OCI-LY7 (cell line): Measurements from ENCODE around the gene GRIP1. TPM values are rescaled to one million over a fixed set of nuclear protein-coding genes. Genes with fewer than 3 reads are reported as not detected.
A peak's percentile ranks its signal among the peaks of the same experiment; 100 is the strongest.

ENCODE experiments used
- BruUV-seq: library from RNA; stranded (reverse); fragments of 400-500 nt; replicated peaks from 2 replicates; lab custom pipeline; 2021; lab: Mats Ljungman, UMichigan
- CTCF ChIA-PET: fragments of 300-600 bp; sonication (Branson Sonifier 250); formaldehyde crosslinking; loops from one replicate; lab custom pipeline; 2022; ENCODE audit warnings: antibody characterized with exemption; ENCODE audit not compliant: unreplicated experiment; lab: Charles Lee
- POLR2A ChIA-PET: fragments of 300-600 bp; sonication (Branson Sonifier 250); formaldehyde crosslinking; loops from one replicate; lab custom pipeline; 2022; ENCODE audit warnings: antibody characterized with exemption; lab: Charles Lee
- DNase-seq: peaks from one replicate; pipeline ENCODE4 v3.0.0-alpha.2; 2015; ENCODE audit warnings: low spot score
- H2AFZ ChIP-seq: fragments of 200-600 bp; sonication (generic), shearing (Covaris generic); 2 replicates; pipeline ENCODE4 v1.6.1; 2014; ENCODE audit warnings: mild to moderate bottlenecking, antibody characterized with exemption, low read length, moderate library complexity
- H3K27ac ChIP-seq: fragments of 200-600 bp; sonication (generic); 2 replicates; pipeline ENCODE4 v1.5.1; 2014; ENCODE audit warnings: mixed run types, low read depth, mild to moderate bottlenecking, moderate library complexity, low read length, inconsistent platforms; ENCODE audit not compliant: poor library complexity, severe bottlenecking
- H3K36me3 ChIP-seq: fragments of 200-600 bp; sonication (generic); 2 replicates; pipeline ENCODE4 v1.6.1; 2014; ENCODE audit warnings: mild to moderate bottlenecking, antibody characterized with exemption, low read length, moderate library complexity, mixed read lengths; ENCODE audit not compliant: insufficient read depth
- H3K4me1 ChIP-seq: fragments of 200-600 bp; sonication (generic); 2 replicates; pipeline ENCODE4 v1.5.1; 2014; ENCODE audit warnings: mild to moderate bottlenecking, low read length; ENCODE audit not compliant: insufficient read depth, poor library complexity, severe bottlenecking
- H3K4me2 ChIP-seq: fragments of 200-600 bp; sonication (generic); 2 replicates; pipeline ENCODE4 v1.6.1; 2014; ENCODE audit warnings: mild to moderate bottlenecking, low read length
- H3K4me3 ChIP-seq: fragments of 200-600 bp; sonication (generic); 2 replicates; pipeline ENCODE4 v1.5.1; 2014; ENCODE audit warnings: mild to moderate bottlenecking, low read depth, low read length; ENCODE audit not compliant: poor library complexity, severe bottlenecking
- H3K79me2 ChIP-seq: fragments of 200-600 bp; sonication (generic); 2 replicates; pipeline ENCODE4 v1.6.1; 2016; ENCODE audit warnings: low read depth, mild to moderate bottlenecking, low read length, moderate library complexity, mixed read lengths; ENCODE audit not compliant: insufficient read depth
- H3K9me2 ChIP-seq: fragments of 200-600 bp; sonication (generic); 2 replicates; pipeline ENCODE4 v1.6.1; 2016; ENCODE audit warnings: mild to moderate bottlenecking, low read length, mixed read lengths; ENCODE audit not compliant: insufficient read depth
- H3K9me3 ChIP-seq: fragments of 200-600 bp; sonication (generic); 2 replicates; pipeline ENCODE4 v1.6.1; 2014; ENCODE audit warnings: mild to moderate bottlenecking, mixed run types, low read length, mixed read lengths
- H4K20me1 ChIP-seq: fragments of 200-600 bp; sonication (generic); 2 replicates; pipeline ENCODE4 v1.6.1; 2014; ENCODE audit warnings: mild to moderate bottlenecking, antibody characterized with exemption, low read length, moderate library complexity, mixed read lengths; ENCODE audit not compliant: insufficient read depth
- EZH2phosphoT487 ChIP-seq: fragments of 200-600 bp; sonication (generic); IDR thresholded peaks from 2 replicates; pipeline ENCODE4 v1.6.1; 2018; ENCODE audit warnings: low read depth, borderline replicate concordance, mild to moderate bottlenecking, mixed run types, antibody characterized with exemption, low read length, moderate library complexity, mixed read lengths
- intact Hi-C: fragments of 100-400 bp; cut with micrococcal nuclease; formaldehyde crosslinking; loops from one replicate; pipeline ENCODE4 v1.10.0; 2022; ENCODE audit not compliant: unreplicated experiment
- total RNA-seq, 2 experiments: library from RNA; depleted of rRNA in 1 of 2; stranded (reverse); fragments of >200 nt in 1 of 2; shearing (Covaris generic) in 1 of 2; gene quantifications; 2 replicates each; pipeline ENCODE4 v1.2.3, GENCODE V29; 2014 to 2022
- TF ChIP-seq, protein P1 (sequence below): fragments of 200-600 bp; sonication (generic); conservative IDR thresholded peaks from 2 replicates; pipeline ENCODE4 v1.5.1; 2014; ENCODE audit warnings: mild to moderate bottlenecking, antibody characterized with exemption, low read length, moderate library complexity, mixed read lengths

The GRIP1 gene
- total RNA-seq, 2 experiments from 2014 or later = 4.1 to 7.6 TPM

- TF ChIP-seq, protein P1, sequence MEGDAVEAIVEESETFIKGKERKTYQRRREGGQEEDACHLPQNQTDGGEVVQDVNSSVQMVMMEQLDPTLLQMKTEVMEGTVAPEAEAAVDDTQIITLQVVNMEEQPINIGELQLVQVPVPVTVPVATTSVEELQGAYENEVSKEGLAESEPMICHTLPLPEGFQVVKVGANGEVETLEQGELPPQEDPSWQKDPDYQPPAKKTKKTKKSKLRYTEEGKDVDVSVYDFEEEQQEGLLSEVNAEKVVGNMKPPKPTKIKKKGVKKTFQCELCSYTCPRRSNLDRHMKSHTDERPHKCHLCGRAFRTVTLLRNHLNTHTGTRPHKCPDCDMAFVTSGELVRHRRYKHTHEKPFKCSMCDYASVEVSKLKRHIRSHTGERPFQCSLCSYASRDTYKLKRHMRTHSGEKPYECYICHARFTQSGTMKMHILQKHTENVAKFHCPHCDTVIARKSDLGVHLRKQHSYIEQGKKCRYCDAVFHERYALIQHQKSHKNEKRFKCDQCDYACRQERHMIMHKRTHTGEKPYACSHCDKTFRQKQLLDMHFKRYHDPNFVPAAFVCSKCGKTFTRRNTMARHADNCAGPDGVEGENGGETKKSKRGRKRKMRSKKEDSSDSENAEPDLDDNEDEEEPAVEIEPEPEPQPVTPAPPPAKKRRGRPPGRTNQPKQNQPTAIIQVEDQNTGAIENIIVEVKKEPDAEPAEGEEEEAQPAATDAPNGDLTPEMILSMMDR = no peak
- TF ChIP-seq EZH2phosphoT487 = no peak
- Histone ChIP-seq H3K79me2 (no peaks in the 10 kb centered on the region), H3K36me3 (0 out of 2 replicates have a peak, but pooled peaks cover 4% of the 10 kb centered on the region), H3K27ac (no peak overlapping the region), H3K4me2 (no peak overlapping the region), H3K4me1 (peaks cover 57% of the 10 kb centered on the region), H3K9me2 (no peaks in the 10 kb centered on the region), H3K9me3 (no peaks in the 10 kb centered on the region), H3K4me3 (no peak overlapping the region), H2AFZ (peak overlapping the region; percentile 70; the same call in 1 of the 2 replicates), H4K20me1 (no peaks in the 10 kb centered on the region)
- CTCF ChIA-PET = no interaction called here
- no peak for DNase-seq
- intact Hi-C loops = no loop called here
- BruUV-seq = no TSS peak
- POLR2A ChIA-PET = interaction anchor here (0.6 to 3.4 kb wide), 10 partner anchors 8 to 74 kb away, joined by 3 to 27 read pairs (median 4); no protein-coding TSS in a partner anchor
These were observed 66.6 kb downstream of the GRIP1 start for GRCh38 chr12:66612090-66612775.

- no peak overlapping the region for H3K4me2 ChIP-seq
- no TSS peak for BruUV-seq
- H4K20me1 ChIP-seq = no peaks in the 10 kb centered on the region
- no peak overlapping the region for H3K27ac ChIP-seq
- no peaks in the 10 kb centered on the region for H3K9me3 ChIP-seq
- ChIA-PET POLR2A (interaction anchor here (1.4 to 2.8 kb wide), 4 partner anchors 8 to 18 kb away, joined by 4 to 12 read pairs (median 9); no protein-coding TSS in a partner anchor), CTCF (no interaction called here)
- intact Hi-C loops = no loop called here
- no peaks in the 10 kb centered on the region for H3K9me2 ChIP-seq
- H2AFZ ChIP-seq = peak overlapping the region; percentile 18; the same call in 1 of the 2 replicates
- no peak for DNase-seq
- TF ChIP-seq, protein P1 = no peak
- no peak for TF ChIP-seq EZH2phosphoT487
- H3K36me3 ChIP-seq = no peaks in the 10 kb centered on the region
- peaks cover 26% of the 10 kb centered on the region for H3K4me1 ChIP-seq
- H3K79me2 ChIP-seq = no peaks in the 10 kb centered on the region
- H3K4me3 ChIP-seq = no peak overlapping the region
These were observed 71.7 kb downstream of the GRIP1 start for GRCh38 chr12:66607147-66607546.

DNA sequence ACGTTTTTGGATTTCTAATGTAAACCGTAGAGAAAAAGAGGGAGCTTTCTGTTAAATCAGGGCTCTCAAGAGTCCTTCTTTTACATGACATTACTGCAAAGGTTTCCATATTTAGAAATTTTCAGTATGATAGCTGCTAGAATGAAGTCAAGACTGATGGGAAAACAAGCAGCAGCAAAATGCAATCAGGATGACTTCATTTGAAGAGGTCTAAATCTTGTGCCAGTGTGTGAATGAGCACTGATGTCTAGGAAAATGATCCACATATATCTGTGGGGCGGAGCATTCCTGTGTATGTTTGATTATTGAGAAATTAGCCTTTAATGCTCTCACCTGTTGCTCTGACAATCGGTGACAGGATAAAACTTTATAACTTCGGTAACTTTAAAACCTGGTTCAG, 73.6 kb downstream of the GRIP1 start:
- Histone ChIP-seq H3K4me1 (peaks cover 39% of the 10 kb centered on the region), H3K79me2 (no peaks in the 10 kb centered on the region), H3K4me2 (no peak overlapping the region), H3K4me3 (no peak overlapping the region), H3K9me2 (no peaks in the 10 kb centered on the region), H3K36me3 (no peaks in the 10 kb centered on the region), H2AFZ (no peak overlapping the region), H4K20me1 (no peaks in the 10 kb centered on the region), H3K27ac (no peak overlapping the region), H3K9me3 (no peaks in the 10 kb centered on the region)
- no peak for DNase-seq
- no peak for TF ChIP-seq EZH2phosphoT487
- TF ChIP-seq, protein P1 = no peak
- intact Hi-C loops = no loop called here
- ChIA-PET POLR2A (interaction anchor here (0.6 to 1.6 kb wide), 2 partner anchors 15 to 35 kb away, joined by 3 to 9 read pairs; no protein-coding TSS in a partner anchor), CTCF (no interaction called here)
- BruUV-seq = no TSS peak
